Measurements from ENCODE around the gene SUPT5H.

Gene SUPT5H

GRCh38 chr19:39445196-39446111 lies at the start of gene SUPT5H:
SUPT5H (plus strand) TSS chr19:39445582; CDS start chr19:39445891, 309 bp downstream.
- DNase-seq (ENCODE audit: low read depth) = peak; percentile 95
- peak within 1 kb of the TSS; percentile 93 for H3K4me3 ChIP-seq (ENCODE audit: low read depth, low read length)
- no peak for TF ChIP-seq CTCF (IDR thresholded peaks at IDR 0.05; ENCODE audit: low read depth, low read length)
- peak; percentile 87 for TF ChIP-seq MAX (IDR thresholded peaks at IDR 0.05; ENCODE audit: low read depth, low read length)
- peak; percentile 80 for TF ChIP-seq POLR2A (IDR thresholded peaks at IDR 0.05; ENCODE audit: extremely low read depth, insufficient read length)
- peak; percentile 71; the same call in 1 of the 2 replicates for TF ChIP-seq MYC (IDR thresholded peaks at IDR 0.05; ENCODE audit: low read depth, low read length)

GRCh38 chr19:39397360-39398296 lies 47.8 kb upstream of the SUPT5H start:
- H3K4me3 ChIP-seq (ENCODE audit: low read depth, low read length) = no peak overlapping the region
- no peak for TF ChIP-seq POLR2A (IDR thresholded peaks at IDR 0.05; ENCODE audit: extremely low read depth, insufficient read length)
- TF ChIP-seq MYC (IDR thresholded peaks at IDR 0.05; ENCODE audit: low read depth, low read length) = no peak
- TF ChIP-seq CTCF (IDR thresholded peaks at IDR 0.05; ENCODE audit: low read depth, low read length) = peak; percentile 84
- TF ChIP-seq MAX (IDR thresholded peaks at IDR 0.05; ENCODE audit: low read depth, low read length) = no peak
- peak; percentile 87 for DNase-seq (ENCODE audit: low read depth)

GRCh38 chr19:39398297-39398864 lies 47.0 kb upstream of the SUPT5H start:
- no peak overlapping the region for H3K4me3 ChIP-seq (ENCODE audit: low read depth, low read length)
- TF ChIP-seq CTCF (IDR thresholded peaks at IDR 0.05; ENCODE audit: low read depth, low read length) = no peak
- TF ChIP-seq POLR2A (IDR thresholded peaks at IDR 0.05; ENCODE audit: extremely low read depth, insufficient read length) = no peak
- TF ChIP-seq MYC (IDR thresholded peaks at IDR 0.05; ENCODE audit: low read depth, low read length) = no peak
- no peak for TF ChIP-seq MAX (IDR thresholded peaks at IDR 0.05; ENCODE audit: low read depth, low read length)
- DNase-seq (ENCODE audit: low read depth) = peak; percentile 87

GRCh38 chr19:39399668-39400050 lies 45.7 kb upstream of the SUPT5H start:
- H3K4me3 ChIP-seq (ENCODE audit: low read depth, low read length) = no peak overlapping the region
- no peak for TF ChIP-seq CTCF (IDR thresholded peaks at IDR 0.05; ENCODE audit: low read depth, low read length)
- no peak for TF ChIP-seq MYC (IDR thresholded peaks at IDR 0.05; ENCODE audit: low read depth, low read length)
- TF ChIP-seq MAX (IDR thresholded peaks at IDR 0.05; ENCODE audit: low read depth, low read length) = no peak
- no peak for TF ChIP-seq POLR2A (IDR thresholded peaks at IDR 0.05; ENCODE audit: extremely low read depth, insufficient read length)
- no peak for DNase-seq (ENCODE audit: low read depth)

- DNase-seq (ENCODE audit: low read depth) = no peak
- no peak overlapping the region for H3K4me3 ChIP-seq (ENCODE audit: low read depth, low read length)
- TF ChIP-seq CTCF (IDR thresholded peaks at IDR 0.05; ENCODE audit: low read depth, low read length) = no peak
- no peak for TF ChIP-seq MYC (IDR thresholded peaks at IDR 0.05; ENCODE audit: low read depth, low read length)
- no peak for TF ChIP-seq MAX (IDR thresholded peaks at IDR 0.05; ENCODE audit: low read depth, low read length)
Observed at GRCh38 chr19:39400061-39400460, 45.3 kb upstream of the SUPT5H start.
